HG02884 (cell line): ENCODE measurements around the gene FAM174C.

ENCODE experiments used
- ATAC-seq: cut with Tn5 transposase; IDR thresholded peaks from one replicate; pipeline ENCODE4 v1.9.1; 2021; ENCODE audit warnings: mild to moderate bottlenecking, moderate library complexity; ENCODE audit not compliant: unreplicated experiment

FAM174C gene

DNA sequence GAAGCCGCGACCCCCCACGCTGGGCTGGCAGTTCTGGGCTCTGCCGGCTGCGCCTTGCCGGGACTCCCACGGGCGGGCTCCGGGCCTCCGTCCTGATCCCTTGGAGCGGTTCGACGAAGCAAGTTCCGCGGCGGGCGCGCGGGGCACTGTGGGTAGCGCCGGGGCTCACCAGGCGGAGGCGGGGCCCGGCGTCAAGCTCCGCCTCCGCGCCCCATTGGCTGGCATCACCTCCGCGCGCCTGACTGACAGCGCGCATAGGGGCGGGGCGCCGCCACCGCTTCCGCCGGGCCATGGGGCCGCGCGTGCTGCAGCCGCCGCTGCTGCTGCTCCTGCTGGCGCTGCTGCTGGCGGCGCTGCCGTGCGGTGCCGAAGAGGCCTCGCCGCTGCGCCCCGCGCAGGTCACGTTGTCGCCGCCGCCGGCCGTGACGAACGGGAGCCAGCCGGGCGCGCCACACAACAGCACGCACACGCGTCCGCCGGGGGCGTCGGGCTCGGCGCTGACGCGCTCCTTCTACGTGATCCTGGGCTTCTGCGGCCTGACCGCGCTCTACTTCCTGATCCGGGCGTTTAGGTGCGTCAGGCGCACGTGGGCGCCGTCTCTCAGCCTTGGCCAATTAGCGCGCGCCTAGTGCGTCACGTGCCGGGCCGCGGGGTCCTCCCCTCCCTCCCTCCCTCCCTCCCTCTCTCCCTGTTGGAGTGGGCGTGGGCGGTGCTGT, at the start of gene FAM174C:
Gene FAM174C, plus strand, starts transcription at position 271 of the 716 bp plus-strand sequence. Its CDS starts 20 bp downstream, at position 291.
- ATAC-seq = peak; percentile 58

GRCh38 chr19:1226227-1226518, 49.2 kb upstream of the FAM174C start:
- ATAC-seq = no peak

DNA sequence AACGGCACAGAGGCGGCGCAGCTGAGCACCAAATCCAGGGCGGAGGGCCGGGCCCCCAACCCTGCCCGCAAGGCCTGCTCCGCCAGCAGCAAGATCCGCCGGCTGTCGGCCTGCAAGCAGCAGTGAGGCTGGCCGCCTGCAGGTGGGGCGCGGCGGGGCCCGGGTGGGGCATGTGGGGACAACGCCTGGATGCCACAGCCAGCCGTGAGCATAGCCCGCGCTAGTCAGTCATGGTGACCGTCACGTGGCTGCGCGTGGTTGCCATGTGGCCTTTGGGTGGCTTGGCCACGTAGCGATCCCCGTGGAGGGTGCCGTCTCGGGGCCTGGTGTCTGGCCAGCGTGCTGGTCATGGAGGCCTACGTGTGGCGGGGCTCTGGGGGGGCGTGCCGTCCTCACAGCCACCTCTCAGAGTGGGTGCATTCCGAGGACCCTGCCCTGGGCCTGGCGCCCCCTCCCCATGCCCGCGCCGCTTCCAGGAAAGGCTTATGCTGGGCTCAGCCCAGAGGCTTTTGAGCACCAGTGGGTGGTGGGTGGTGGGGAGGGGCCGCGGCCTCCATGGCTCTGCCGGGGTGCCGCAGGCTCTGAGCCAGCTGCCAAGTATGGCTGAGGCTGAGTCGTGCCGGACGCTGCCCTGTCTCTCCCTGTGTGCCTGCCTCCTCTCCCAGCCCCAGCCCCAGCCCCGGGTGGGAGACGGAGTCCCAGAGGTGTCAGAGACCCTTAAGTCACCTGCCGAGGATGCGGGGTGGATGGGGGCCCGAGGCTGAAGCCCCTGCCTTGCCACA, 48.6 kb upstream of the FAM174C start:
- no peak for ATAC-seq

DNA sequence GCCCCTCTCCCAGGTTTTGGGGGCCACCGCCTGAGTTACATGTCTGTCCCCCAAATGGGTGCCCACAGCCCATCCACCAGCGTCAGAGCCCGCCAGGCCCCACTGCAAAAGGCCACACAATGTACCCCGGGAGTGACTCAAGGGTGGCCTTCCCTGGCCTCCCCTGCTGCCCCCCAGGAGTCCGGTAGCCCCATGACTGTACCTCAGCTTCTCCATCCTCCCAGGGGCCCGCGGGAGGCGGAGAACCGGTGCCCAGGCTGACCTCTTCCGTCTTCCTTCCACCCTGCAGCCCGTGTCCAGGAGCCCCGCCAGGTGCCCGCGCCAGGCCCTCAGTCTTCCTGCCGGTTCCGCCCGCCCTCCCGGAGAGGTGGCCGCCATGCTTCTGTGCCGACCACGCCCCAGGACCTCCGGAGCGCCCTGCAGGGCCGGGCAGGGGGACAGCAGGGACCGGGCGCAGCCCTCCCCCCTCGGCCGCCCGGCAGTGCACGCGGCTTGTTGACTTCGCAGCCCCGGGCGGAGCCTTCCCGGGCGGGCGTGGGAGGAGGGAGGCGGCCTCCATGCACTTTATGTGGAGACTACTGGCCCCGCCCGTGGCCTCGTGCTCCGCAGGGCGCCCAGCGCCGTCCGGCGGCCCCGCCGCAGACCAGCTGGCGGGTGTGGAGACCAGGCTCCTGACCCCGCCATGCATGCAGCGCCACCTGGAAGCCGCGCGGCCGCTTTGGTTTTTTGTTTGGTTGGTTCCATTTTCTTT, 47.9 kb upstream of the FAM174C start:
- ATAC-seq = no peak

DNA sequence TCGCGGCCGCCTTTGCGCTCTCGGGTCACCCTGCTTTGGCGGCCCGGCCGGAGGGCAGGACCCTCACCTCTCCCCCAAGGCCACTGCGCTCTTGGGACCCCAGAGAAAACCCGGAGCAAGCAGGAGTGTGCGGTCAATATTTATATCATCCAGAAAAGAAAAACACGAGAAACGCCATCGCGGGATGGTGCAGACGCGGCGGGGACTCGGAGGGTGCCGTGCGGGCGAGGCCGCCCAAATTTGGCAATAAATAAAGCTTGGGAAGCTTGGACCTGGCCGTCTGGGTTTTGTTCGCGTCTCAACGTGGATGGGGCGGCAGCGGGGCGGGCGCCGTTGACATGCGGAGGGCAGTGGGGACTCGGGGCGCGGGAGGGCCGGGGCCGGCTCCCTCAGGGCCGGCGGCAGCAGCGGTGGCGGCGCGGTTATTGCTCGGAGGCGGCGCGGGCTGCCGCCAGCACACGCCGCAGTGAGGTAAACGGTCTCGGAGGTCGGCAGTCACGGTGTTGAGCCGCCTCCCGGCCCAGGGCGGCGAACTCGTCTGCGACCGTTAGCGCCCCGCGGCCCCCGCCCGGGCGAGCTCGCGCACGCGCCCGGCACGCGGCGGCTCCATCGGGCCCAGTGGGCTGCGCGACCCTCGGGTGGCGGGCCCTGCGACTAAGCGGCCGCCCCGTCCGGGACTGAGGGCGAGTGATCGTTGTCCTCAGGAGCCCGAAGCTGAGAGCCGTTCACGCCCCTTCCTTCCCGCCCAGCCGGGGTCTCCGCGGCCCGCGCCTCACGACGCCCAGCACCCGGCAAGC, 47.0 kb upstream of the FAM174C start:
- ATAC-seq = no peak

DNA sequence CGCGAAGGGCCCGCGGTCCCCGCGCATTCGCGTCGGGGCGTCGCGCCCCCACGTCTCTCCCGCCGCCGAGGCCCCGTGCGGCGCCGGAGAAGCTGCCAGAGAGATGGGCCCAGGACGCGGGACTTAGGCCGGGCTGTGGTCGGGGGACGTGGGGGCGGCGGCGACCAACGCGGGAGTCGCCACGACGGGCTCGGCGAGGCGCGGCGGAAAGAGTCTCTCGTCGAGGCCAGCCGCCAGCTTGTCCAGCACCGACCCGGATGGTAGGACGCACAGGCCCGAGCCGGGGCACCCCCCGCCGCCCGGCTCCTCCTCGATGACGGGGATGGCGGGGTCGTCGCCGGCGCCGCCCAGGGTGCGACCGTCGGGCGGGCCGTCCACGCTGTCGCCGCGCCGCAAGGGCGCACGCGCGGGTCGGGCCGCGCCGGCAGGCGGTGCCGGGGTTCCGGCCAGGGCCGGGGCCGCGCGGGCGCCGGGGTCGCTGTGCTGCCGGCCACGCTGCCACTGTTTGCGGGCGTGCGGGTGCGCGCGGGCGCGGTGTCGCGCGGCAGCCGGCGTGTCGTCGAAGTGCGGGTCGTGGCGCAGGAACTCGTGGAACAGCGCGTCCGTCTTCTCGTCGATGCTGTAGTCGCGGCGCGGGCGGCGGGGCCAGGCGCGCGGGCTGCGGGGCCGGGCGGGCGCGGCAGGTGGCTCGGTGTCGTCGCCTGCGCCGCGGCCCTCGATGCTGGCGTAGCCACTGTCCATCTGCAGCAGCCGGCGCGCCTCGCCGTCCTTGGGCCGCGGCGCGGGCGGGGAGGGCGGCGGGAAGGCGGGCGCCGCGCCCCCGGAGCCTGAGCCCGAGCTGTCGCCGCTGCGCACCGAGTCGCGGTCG, 46.0 kb upstream of the FAM174C start:
- ATAC-seq = no peak

- ATAC-seq = no peak
These were observed 45.2 kb upstream of the FAM174C start for GRCh38 chr19:1229924-1230782.

- no peak for ATAC-seq
These were observed 44.4 kb upstream of the FAM174C start for GRCh38 chr19:1230783-1231489.

DNA sequence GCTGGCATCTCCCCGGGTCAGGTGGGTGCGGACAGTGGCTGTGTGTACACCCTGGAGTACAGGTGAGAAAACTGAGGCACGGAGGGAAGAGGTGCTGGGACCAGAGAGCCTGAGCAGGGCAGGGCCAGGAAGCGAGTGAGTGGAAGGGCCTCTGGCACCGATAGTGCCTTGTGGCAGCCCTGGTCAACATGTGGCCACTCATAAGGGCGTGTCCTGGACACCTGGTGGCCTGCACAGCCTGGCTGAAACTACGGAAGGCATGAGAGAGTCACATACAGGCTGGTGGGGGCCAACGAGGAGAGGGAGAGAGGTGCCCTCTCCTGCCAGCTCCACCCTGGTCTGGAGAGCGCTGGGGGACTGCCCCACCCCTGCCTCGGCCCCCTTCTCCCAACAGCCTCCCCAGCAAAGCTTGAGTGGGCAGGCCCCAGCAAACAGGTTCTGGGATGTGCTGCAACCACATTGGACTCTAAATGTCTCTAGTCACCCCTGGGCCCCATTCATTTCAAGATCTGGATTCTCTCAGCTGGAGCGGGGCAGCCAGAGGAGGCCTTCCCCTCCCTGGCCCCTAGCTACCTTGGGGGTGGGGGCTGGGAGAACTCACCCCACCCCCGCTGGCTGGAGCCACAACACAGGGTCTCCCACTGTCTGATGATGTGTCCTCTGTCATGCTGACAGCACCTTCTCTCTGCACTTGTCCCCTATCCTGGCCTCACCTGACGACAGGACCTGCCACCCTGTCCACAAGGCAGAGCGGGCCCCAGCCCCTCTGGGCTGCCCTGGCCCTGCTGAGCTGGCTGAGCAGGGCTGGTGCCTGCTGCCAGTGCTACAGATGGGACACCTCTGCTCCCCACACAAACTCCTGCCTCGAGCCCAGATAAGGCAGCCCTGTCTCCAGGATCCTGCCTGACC, 43.3 kb upstream of the FAM174C start:
- no peak for ATAC-seq

DNA sequence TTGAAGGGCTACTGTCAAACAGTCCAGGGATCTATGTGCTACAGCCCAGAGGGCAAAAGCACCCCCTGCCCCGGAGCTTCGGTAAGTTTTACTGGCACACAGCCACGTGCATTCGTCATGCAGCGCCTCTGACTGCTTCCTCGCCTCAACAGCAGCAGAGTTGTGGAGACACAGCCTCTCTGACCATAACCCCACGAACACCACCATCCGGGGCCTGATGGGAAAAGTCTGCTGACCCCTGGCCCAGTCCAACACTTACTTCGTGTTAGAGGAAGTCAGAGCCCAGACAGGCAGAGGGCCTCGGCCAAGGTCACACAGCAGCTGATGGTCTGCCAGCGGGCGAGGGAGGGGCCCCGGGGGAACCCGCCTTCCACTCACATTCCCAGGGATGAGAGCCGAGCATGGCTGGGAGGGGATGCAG, 42.7 kb upstream of the FAM174C start:
- no peak for ATAC-seq

GRCh38 chr19:1233115-1233667, 42.1 kb upstream of the FAM174C start:
- no peak for ATAC-seq

DNA sequence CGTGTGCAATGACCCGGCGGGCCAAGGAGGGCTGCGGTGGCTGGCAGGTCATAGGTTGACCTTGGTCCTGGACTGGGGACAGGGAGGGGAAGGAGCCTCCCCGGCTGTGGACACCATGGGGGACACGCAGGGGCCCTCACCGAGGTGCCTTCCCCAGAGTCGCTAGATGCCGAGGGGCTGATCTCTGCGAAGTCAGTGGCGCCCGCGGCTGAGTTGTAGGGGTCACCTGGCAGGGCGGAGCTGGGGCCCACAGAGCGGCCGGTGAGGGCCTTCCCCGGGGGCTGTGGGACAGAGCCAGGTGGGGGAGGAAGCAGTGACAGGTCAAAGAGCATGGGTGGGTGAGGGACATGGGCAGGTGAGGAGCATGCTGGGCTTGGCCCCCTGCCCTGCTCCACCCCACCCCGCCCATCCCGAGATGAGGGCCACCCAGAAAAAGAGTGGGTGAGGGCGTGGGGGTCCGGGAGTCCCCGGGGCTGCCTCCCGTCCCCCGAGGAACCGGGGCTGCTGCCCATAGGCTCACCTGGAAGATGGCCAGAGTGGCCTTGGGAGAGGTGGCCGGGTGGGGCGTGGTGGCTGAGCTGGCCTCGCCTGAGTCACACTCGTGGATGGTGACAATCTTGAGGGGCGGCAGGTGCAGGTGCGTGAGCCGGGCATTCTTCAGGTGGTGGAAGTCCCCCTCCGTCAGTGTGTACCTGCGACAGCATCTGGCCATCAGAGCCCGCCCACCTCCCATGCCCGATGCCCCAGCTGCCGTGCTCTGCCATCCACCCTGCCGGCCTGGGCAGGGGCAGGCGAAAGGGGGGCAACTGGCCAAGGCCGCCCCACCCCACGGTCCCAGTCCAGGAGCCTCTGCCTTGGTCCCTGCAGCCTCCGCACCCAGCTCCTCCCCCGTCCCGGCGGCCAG, 41.0 kb upstream of the FAM174C start:
- no peak for ATAC-seq

DNA sequence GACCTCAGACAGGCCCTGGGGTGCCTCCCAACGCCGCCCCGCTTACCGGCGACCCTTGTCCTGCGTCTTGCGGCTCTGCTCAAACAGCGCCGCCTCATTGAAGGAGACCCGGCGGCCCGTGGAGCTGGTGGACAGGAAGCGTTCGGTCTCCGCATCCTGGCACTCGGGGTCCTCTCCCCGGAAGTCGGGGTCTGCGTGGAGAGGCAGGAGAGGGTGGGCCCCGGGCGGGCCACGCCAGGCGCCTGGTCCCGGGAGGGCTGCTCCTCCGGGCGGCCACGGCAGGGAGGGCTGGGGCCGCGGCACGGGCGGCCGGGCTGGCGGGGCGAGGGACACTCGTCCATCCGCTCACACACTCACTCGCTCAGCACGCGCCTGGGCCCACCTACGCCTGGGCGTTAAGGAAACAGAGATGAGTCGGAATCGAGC, 40.4 kb upstream of the FAM174C start:
- ATAC-seq = no peak

- no peak for ATAC-seq
These were observed 39.4 kb upstream of the FAM174C start for GRCh38 chr19:1235625-1236538.

DNA sequence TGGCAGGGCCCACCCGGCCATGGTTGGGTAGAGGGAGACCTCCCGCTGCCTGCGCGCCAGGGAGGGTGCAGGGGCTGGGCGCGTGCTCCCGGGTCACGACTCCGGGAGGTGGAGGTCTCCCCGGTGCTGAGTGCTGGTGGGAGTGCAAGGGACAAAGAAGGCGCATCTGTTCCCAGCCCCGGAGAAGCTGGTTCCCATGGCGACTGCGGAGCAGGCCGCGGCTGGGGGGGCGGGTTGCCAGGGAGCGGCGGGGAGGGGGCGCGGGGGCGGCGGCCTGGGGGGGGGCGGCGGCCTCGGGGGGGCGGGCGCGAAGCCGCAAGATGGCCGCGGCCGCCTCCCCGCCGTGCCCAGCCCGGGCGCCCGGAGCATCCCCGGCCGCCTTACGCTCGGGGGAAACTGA, 38.8 kb upstream of the FAM174C start:
- ATAC-seq = no peak
